DND-41 (cell line): Measurements from ENCODE around the gene VCAN.

Experiments used
- EZH2 ChIP-seq: IDR thresholded peaks from 3 replicates; pipeline ENCODE4 v1.6.1; 2012; ENCODE audit warnings: borderline replicate concordance, low read depth, mild to moderate bottlenecking, moderate library complexity, low read length, inconsistent platforms; ENCODE audit not compliant: severe bottlenecking
- TF ChIP-seq, protein P1 (sequence below): IDR thresholded peaks from 2 replicates; pipeline ENCODE4 v1.5.1; 2012; ENCODE audit warnings: borderline replicate concordance, low read length, moderate library complexity, mild to moderate bottlenecking; ENCODE audit not compliant: poor library complexity, severe bottlenecking; ENCODE audit errors: extremely low read depth

DNA sequence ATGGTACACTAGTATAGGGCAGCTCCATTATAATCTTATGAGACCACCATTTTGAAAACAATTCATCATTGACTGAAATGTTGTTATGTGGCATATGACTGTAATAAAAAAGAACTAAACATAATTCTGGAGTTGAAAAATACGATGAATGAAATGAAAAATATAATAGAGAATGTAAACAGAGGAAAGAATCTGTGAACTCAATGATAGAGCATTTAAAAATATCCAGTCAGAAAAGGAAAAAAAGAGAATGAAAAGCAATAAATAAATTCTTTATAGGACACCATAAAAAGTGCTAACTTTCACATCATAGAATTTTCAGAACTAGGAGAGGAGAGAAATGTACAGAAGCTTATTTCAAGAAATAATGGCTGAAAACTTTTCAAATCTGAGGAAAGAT, 17.6 kb upstream of the VCAN start:
- TF ChIP-seq, protein P1, sequence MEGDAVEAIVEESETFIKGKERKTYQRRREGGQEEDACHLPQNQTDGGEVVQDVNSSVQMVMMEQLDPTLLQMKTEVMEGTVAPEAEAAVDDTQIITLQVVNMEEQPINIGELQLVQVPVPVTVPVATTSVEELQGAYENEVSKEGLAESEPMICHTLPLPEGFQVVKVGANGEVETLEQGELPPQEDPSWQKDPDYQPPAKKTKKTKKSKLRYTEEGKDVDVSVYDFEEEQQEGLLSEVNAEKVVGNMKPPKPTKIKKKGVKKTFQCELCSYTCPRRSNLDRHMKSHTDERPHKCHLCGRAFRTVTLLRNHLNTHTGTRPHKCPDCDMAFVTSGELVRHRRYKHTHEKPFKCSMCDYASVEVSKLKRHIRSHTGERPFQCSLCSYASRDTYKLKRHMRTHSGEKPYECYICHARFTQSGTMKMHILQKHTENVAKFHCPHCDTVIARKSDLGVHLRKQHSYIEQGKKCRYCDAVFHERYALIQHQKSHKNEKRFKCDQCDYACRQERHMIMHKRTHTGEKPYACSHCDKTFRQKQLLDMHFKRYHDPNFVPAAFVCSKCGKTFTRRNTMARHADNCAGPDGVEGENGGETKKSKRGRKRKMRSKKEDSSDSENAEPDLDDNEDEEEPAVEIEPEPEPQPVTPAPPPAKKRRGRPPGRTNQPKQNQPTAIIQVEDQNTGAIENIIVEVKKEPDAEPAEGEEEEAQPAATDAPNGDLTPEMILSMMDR: no peak
- TF ChIP-seq EZH2: no peak
